ENCODE measurements around the gene VWA3B. TPM values are rescaled to one million over a fixed set of nuclear protein-coding genes. Genes with fewer than 3 reads are reported as not detected.
A peak's percentile ranks its signal among the peaks of the same experiment; 100 is the strongest.
"Not testable (repeated sequence)": the region's sequence is repeated elsewhere in the genome, so short reads cannot be mapped to it uniquely, and the experiment has no call there.

The VWA3B gene
- total RNA-seq, 6 experiments from 2014 or later = 0.09 to 0.24 (median 0.13) TPM; not detected in 2

- Histone ChIP-seq H3K27me3 (no peaks in the 10 kb centered on the region), H3K27ac (no peak overlapping the region), H3K36me3 (no peaks in the 10 kb centered on the region), H3K9me3 (no peaks in the 10 kb centered on the region), H3K4me1 (no peaks in the 10 kb centered on the region), H3K4me3 (no peak overlapping the region)
- no peak for TF ChIP-seq CTCF (IDR thresholded peaks at IDR 0.05)
- no peak for TF ChIP-seq POLR2A (IDR thresholded peaks at IDR 0.05)
- WGBS (ENCODE audit: insufficient coverage, low coverage, low lambda C conversion rate, missing lambda C conversion rate) = 85% methylated on average over 5 of the region's 7 CpGs
- no peak for DNase-seq
- intact Hi-C loops (cut with DNase I) = no loop called here
- ATAC-seq = no peak
These were observed 41.7 kb downstream of the VWA3B start for GRCh38 chr2:98128556-98129109.

- intact Hi-C loops (cut with DNase I); ATAC-seq; H3K9me3 ChIP-seq; H3K4me3 ChIP-seq; H3K27me3 ChIP-seq; H3K36me3 ChIP-seq; DNase-seq; H3K27ac ChIP-seq; H3K4me1 ChIP-seq: not testable (repeated sequence)
- WGBS (ENCODE audit: insufficient coverage, low coverage, low lambda C conversion rate, missing lambda C conversion rate) = 33% methylated on average over 4 of the region's 5 CpGs
These were observed 43.1 kb downstream of the VWA3B start for GRCh38 chr2:98130073-98130472.

GRCh38 chr2:98134172-98135005 is 47.4 kb downstream of the VWA3B start:
- ATAC-seq (peak in 1 of 4 donors; percentile 40), DNase-seq (no peak)
- no peaks in the 10 kb centered on the region for H3K4me1 ChIP-seq
- WGBS (ENCODE audit: insufficient coverage, low coverage, low lambda C conversion rate, missing lambda C conversion rate) = 65% methylated on average over 9 of the region's 12 CpGs
- TF ChIP-seq POLR2A (IDR thresholded peaks at IDR 0.05) (no peak), CTCF (IDR thresholded peaks at IDR 0.05) (no peak)
- H3K27ac ChIP-seq = no peak overlapping the region
- H3K27me3 ChIP-seq = no peaks in the 10 kb centered on the region
- intact Hi-C loops (cut with DNase I) = no loop called here
- H3K9me3 ChIP-seq = no peaks in the 10 kb centered on the region
- no peak overlapping the region for H3K4me3 ChIP-seq
- no peaks in the 10 kb centered on the region for H3K36me3 ChIP-seq

GRCh38 chr2:98137196-98137595 is 50.2 kb downstream of the VWA3B start:
- H3K9me3 ChIP-seq = no peaks in the 10 kb centered on the region
- no peak for TF ChIP-seq CTCF (IDR thresholded peaks at IDR 0.05)
- no peak for TF ChIP-seq POLR2A (IDR thresholded peaks at IDR 0.05)
- H3K27ac ChIP-seq = no peak overlapping the region
- no peaks in the 10 kb centered on the region for H3K36me3 ChIP-seq
- no peaks in the 10 kb centered on the region for H3K4me1 ChIP-seq
- no peak for ATAC-seq
- intact Hi-C loops (cut with DNase I) = no loop called here
- no peak overlapping the region for H3K4me3 ChIP-seq
- H3K27me3 ChIP-seq = no peaks in the 10 kb centered on the region
- DNase-seq = no peak

- H3K27me3 ChIP-seq; intact Hi-C loops (cut with DNase I); H3K9me3 ChIP-seq; ATAC-seq; H3K27ac ChIP-seq; H3K4me3 ChIP-seq; DNase-seq; H3K36me3 ChIP-seq; H3K4me1 ChIP-seq: not testable (repeated sequence)
- WGBS (ENCODE audit: insufficient coverage, low coverage, low lambda C conversion rate, missing lambda C conversion rate) = no CpG with 5 or more reads among the region's 28 CpGs
These were observed 52.0 kb downstream of the VWA3B start for GRCh38 chr2:98138978-98139377.
